Measurements from ENCODE around the gene FRMD3.

Gene FRMD3

GRCh38 chr9:83476513-83476912 lies 61.7 kb downstream of the FRMD3 start:
- no peaks in the 10 kb centered on the region for H3K79me2 ChIP-seq (ENCODE audit: control insufficient read depth, insufficient read depth, low read length, unreplicated experiment)
- no peak overlapping the region for H2AFZ ChIP-seq (ENCODE audit: low read length, unreplicated experiment)
- no peak overlapping the region for H3K4me3 ChIP-seq (ENCODE audit: low read depth, low read length)
- H3K27me3 ChIP-seq (ENCODE audit: insufficient read depth, low read length) = no peaks in the 10 kb centered on the region
- H3K27ac ChIP-seq (ENCODE audit: low read depth, low read length) = no peak overlapping the region
- peaks cover 29% of the 10 kb centered on the region for H3K4me1 ChIP-seq (ENCODE audit: control insufficient read depth, insufficient read depth, low read length, unreplicated experiment)
- H3K36me3 ChIP-seq (ENCODE audit: insufficient read depth, low read length) = peaks cover 3% of the 10 kb centered on the region; the same call in 1 of the 2 replicates

GRCh38 chr9:83475741-83476140 lies 62.5 kb downstream of the FRMD3 start:
- Histone ChIP-seq H3K27me3 (ENCODE audit: insufficient read depth, low read length) (no peaks in the 10 kb centered on the region), H3K27ac (ENCODE audit: low read depth, low read length) (no peak overlapping the region), H3K4me1 (ENCODE audit: control insufficient read depth, insufficient read depth, low read length, unreplicated experiment) (peaks cover 36% of the 10 kb centered on the region), H3K79me2 (ENCODE audit: control insufficient read depth, insufficient read depth, low read length, unreplicated experiment) (no peaks in the 10 kb centered on the region), H3K36me3 (ENCODE audit: insufficient read depth, low read length) (peaks cover 3% of the 10 kb centered on the region; the same call in 1 of the 2 replicates), H3K4me3 (ENCODE audit: low read depth, low read length) (no peak overlapping the region), H2AFZ (ENCODE audit: low read length, unreplicated experiment) (no peak overlapping the region)

- Histone ChIP-seq H3K36me3 (ENCODE audit: insufficient read depth, low read length) (no peaks in the 10 kb centered on the region), H3K79me2 (ENCODE audit: control insufficient read depth, insufficient read depth, low read length, unreplicated experiment) (no peaks in the 10 kb centered on the region), H3K4me1 (ENCODE audit: control insufficient read depth, insufficient read depth, low read length, unreplicated experiment) (peaks cover 37% of the 10 kb centered on the region), H3K27me3 (ENCODE audit: insufficient read depth, low read length) (no peaks in the 10 kb centered on the region), H3K4me3 (ENCODE audit: low read depth, low read length) (no peak overlapping the region), H2AFZ (ENCODE audit: low read length, unreplicated experiment) (no peak overlapping the region), H3K27ac (ENCODE audit: low read depth, low read length) (peak overlapping the region; percentile 89; the same call in 1 of the 2 replicates)
Measured at GRCh38 chr9:83474631-83475030, 63.6 kb downstream of the FRMD3 start.

GRCh38 chr9:83473488-83473971 lies 64.7 kb downstream of the FRMD3 start:
- Histone ChIP-seq H3K4me3 (ENCODE audit: low read depth, low read length) (peak overlapping the region; percentile 76), H3K4me1 (ENCODE audit: control insufficient read depth, insufficient read depth, low read length, unreplicated experiment) (peaks cover 37% of the 10 kb centered on the region), H3K79me2 (ENCODE audit: control insufficient read depth, insufficient read depth, low read length, unreplicated experiment) (no peaks in the 10 kb centered on the region), H2AFZ (ENCODE audit: low read length, unreplicated experiment) (peak overlapping the region; percentile 94), H3K27ac (ENCODE audit: low read depth, low read length) (peak overlapping the region; percentile 89), H3K36me3 (ENCODE audit: insufficient read depth, low read length) (no peaks in the 10 kb centered on the region), H3K27me3 (ENCODE audit: insufficient read depth, low read length) (no peaks in the 10 kb centered on the region)

- H3K27me3 ChIP-seq (ENCODE audit: insufficient read depth, low read length) = no peaks in the 10 kb centered on the region
- H3K4me1 ChIP-seq (ENCODE audit: control insufficient read depth, insufficient read depth, low read length, unreplicated experiment) = peaks cover 37% of the 10 kb centered on the region
- peak overlapping the region; percentile 5 for H2AFZ ChIP-seq (ENCODE audit: low read length, unreplicated experiment)
- H3K36me3 ChIP-seq (ENCODE audit: insufficient read depth, low read length) = no peaks in the 10 kb centered on the region
- H3K27ac ChIP-seq (ENCODE audit: low read depth, low read length) = peak overlapping the region; percentile 89
- H3K79me2 ChIP-seq (ENCODE audit: control insufficient read depth, insufficient read depth, low read length, unreplicated experiment) = no peaks in the 10 kb centered on the region
- H3K4me3 ChIP-seq (ENCODE audit: low read depth, low read length) = peak overlapping the region; percentile 76
Measured at GRCh38 chr9:83472764-83473163, 65.4 kb downstream of the FRMD3 start.

GRCh38 chr9:83472221-83472665 lies 66.0 kb downstream of the FRMD3 start:
- H3K27me3 ChIP-seq (ENCODE audit: insufficient read depth, low read length) = no peaks in the 10 kb centered on the region
- peak overlapping the region; percentile 76 for H3K4me3 ChIP-seq (ENCODE audit: low read depth, low read length)
- no peaks in the 10 kb centered on the region for H3K36me3 ChIP-seq (ENCODE audit: insufficient read depth, low read length)
- no peak overlapping the region for H2AFZ ChIP-seq (ENCODE audit: low read length, unreplicated experiment)
- peak overlapping the region; percentile 89 for H3K27ac ChIP-seq (ENCODE audit: low read depth, low read length)
- peaks cover 40% of the 10 kb centered on the region for H3K4me1 ChIP-seq (ENCODE audit: control insufficient read depth, insufficient read depth, low read length, unreplicated experiment)
- no peaks in the 10 kb centered on the region for H3K79me2 ChIP-seq (ENCODE audit: control insufficient read depth, insufficient read depth, low read length, unreplicated experiment)

GRCh38 chr9:83471241-83471640 lies 67.0 kb downstream of the FRMD3 start:
- Histone ChIP-seq H3K27ac (ENCODE audit: low read depth, low read length) (peak overlapping the region; percentile 89), H3K79me2 (ENCODE audit: control insufficient read depth, insufficient read depth, low read length, unreplicated experiment) (no peaks in the 10 kb centered on the region), H3K36me3 (ENCODE audit: insufficient read depth, low read length) (no peaks in the 10 kb centered on the region), H3K27me3 (ENCODE audit: insufficient read depth, low read length) (no peaks in the 10 kb centered on the region), H2AFZ (ENCODE audit: low read length, unreplicated experiment) (peak overlapping the region; percentile 23), H3K4me1 (ENCODE audit: control insufficient read depth, insufficient read depth, low read length, unreplicated experiment) (peaks cover 41% of the 10 kb centered on the region), H3K4me3 (ENCODE audit: low read depth, low read length) (no peak overlapping the region)

- Histone ChIP-seq H3K4me1 (ENCODE audit: control insufficient read depth, insufficient read depth, low read length, unreplicated experiment) (peaks cover 40% of the 10 kb centered on the region), H3K27me3 (ENCODE audit: insufficient read depth, low read length) (no peaks in the 10 kb centered on the region), H3K27ac (ENCODE audit: low read depth, low read length) (no peak overlapping the region), H3K36me3 (ENCODE audit: insufficient read depth, low read length) (no peaks in the 10 kb centered on the region), H2AFZ (ENCODE audit: low read length, unreplicated experiment) (no peak overlapping the region), H3K4me3 (ENCODE audit: low read depth, low read length) (no peak overlapping the region), H3K79me2 (ENCODE audit: control insufficient read depth, insufficient read depth, low read length, unreplicated experiment) (no peaks in the 10 kb centered on the region)
Measured at GRCh38 chr9:83469722-83470121, 68.5 kb downstream of the FRMD3 start.

GRCh38 chr9:83468821-83469220 lies 69.4 kb downstream of the FRMD3 start:
- Histone ChIP-seq H3K27me3 (ENCODE audit: insufficient read depth, low read length) (no peaks in the 10 kb centered on the region), H3K4me3 (ENCODE audit: low read depth, low read length) (no peak overlapping the region), H3K36me3 (ENCODE audit: insufficient read depth, low read length) (no peaks in the 10 kb centered on the region), H2AFZ (ENCODE audit: low read length, unreplicated experiment) (no peak overlapping the region), H3K79me2 (ENCODE audit: control insufficient read depth, insufficient read depth, low read length, unreplicated experiment) (no peaks in the 10 kb centered on the region), H3K4me1 (ENCODE audit: control insufficient read depth, insufficient read depth, low read length, unreplicated experiment) (peaks cover 31% of the 10 kb centered on the region), H3K27ac (ENCODE audit: low read depth, low read length) (no peak overlapping the region)

- H3K4me1 ChIP-seq (ENCODE audit: control insufficient read depth, insufficient read depth, low read length, unreplicated experiment) = peaks cover 16% of the 10 kb centered on the region
- H3K79me2 ChIP-seq (ENCODE audit: control insufficient read depth, insufficient read depth, low read length, unreplicated experiment) = no peaks in the 10 kb centered on the region
- H3K4me3 ChIP-seq (ENCODE audit: low read depth, low read length) = no peak overlapping the region
- H3K27me3 ChIP-seq (ENCODE audit: insufficient read depth, low read length) = no peaks in the 10 kb centered on the region
- no peaks in the 10 kb centered on the region for H3K36me3 ChIP-seq (ENCODE audit: insufficient read depth, low read length)
- no peak overlapping the region for H2AFZ ChIP-seq (ENCODE audit: low read length, unreplicated experiment)
- no peak overlapping the region for H3K27ac ChIP-seq (ENCODE audit: low read depth, low read length)
Measured at GRCh38 chr9:83466877-83467276, 71.3 kb downstream of the FRMD3 start.

- Histone ChIP-seq H3K27me3 (ENCODE audit: insufficient read depth, low read length) (no peaks in the 10 kb centered on the region), H3K4me3 (ENCODE audit: low read depth, low read length) (no peak overlapping the region), H2AFZ (ENCODE audit: low read length, unreplicated experiment) (no peak overlapping the region), H3K36me3 (ENCODE audit: insufficient read depth, low read length) (no peaks in the 10 kb centered on the region), H3K27ac (ENCODE audit: low read depth, low read length) (no peak overlapping the region), H3K79me2 (ENCODE audit: control insufficient read depth, insufficient read depth, low read length, unreplicated experiment) (no peaks in the 10 kb centered on the region), H3K4me1 (ENCODE audit: control insufficient read depth, insufficient read depth, low read length, unreplicated experiment) (peaks cover 11% of the 10 kb centered on the region)
Measured at GRCh38 chr9:83466351-83466750, 71.8 kb downstream of the FRMD3 start.

Measured in ACC112 (cell line).